ENCODE results near the gene LHX3. TPM values are rescaled to one million over a fixed set of nuclear protein-coding genes. Genes with fewer than 3 reads are reported as not detected.
"Not testable (repeated sequence)": the region's sequence is repeated elsewhere in the genome, so short reads cannot be mapped to it uniquely, and the experiment has no call there.

The LHX3 gene
- total and polyA plus RNA-seq, 3 experiments from 2014 or later: not detected

- H3K36me3 ChIP-seq (ENCODE audit: insufficient read depth, low read length): no peaks in the 10 kb centered on the region
- H3K27me3 Mint-ChIP-seq: no peaks in the 10 kb centered on the region
- CTCF ChIA-PET: no interaction called here
- H3K4me3 Mint-ChIP-seq: no peak overlapping the region
- peaks cover 0 to 20% (median 6%) of the 10 kb centered on the region in 3 donors for H3K36me3 Mint-ChIP-seq
- DNase-seq: no peak
- no peak overlapping the region for H3K4me3 ChIP-seq (ENCODE audit: low read length)
- H3K4me1 Mint-ChIP-seq: peaks cover 18 to 34% (median 27%) of the 10 kb centered on the region in 3 donors
- peaks cover 16% of the 10 kb centered on the region for H3K4me1 ChIP-seq (ENCODE audit: insufficient read depth, low read length)
- POLR2A ChIA-PET: no interaction called here
- H3K9me3 ChIP-seq (ENCODE audit: low read length): no peaks in the 10 kb centered on the region
- no peaks in the 10 kb centered on the region for H3K9me3 Mint-ChIP-seq
- no peak overlapping the region for H3K27ac ChIP-seq (ENCODE audit: low read depth, low read length)
- no peaks in the 10 kb centered on the region for H3K27me3 ChIP-seq (ENCODE audit: insufficient read depth, low read length, poor library complexity, severe bottlenecking)
- H3K27ac Mint-ChIP-seq: no peak overlapping the region
Measured at GRCh38 chr9:136239135-136239982, 34.4 kb upstream of the LHX3 start.

- Histone ChIP-seq H3K4me1 (ENCODE audit: insufficient read depth, low read length) (peaks cover 6% of the 10 kb centered on the region), H3K27ac (ENCODE audit: low read depth, low read length) (no peak overlapping the region), H3K9me3 (ENCODE audit: low read length) (no peaks in the 10 kb centered on the region), H3K36me3 (ENCODE audit: insufficient read depth, low read length) (no peaks in the 10 kb centered on the region), H3K27me3 (ENCODE audit: insufficient read depth, low read length, poor library complexity, severe bottlenecking) (no peaks in the 10 kb centered on the region), H3K4me3 (ENCODE audit: low read length) (no peak overlapping the region)
- DNase-seq: no peak
- peaks cover 17 to 31% (median 20%) of the 10 kb centered on the region in 3 donors for H3K4me1 Mint-ChIP-seq
- POLR2A ChIA-PET: no interaction called here
- peaks cover 0 to 30% (median 8%) of the 10 kb centered on the region in 3 donors for H3K36me3 Mint-ChIP-seq
- H3K27me3 Mint-ChIP-seq: no peaks in the 10 kb centered on the region
- H3K9me3 Mint-ChIP-seq: no peaks in the 10 kb centered on the region
- H3K27ac Mint-ChIP-seq: no peak overlapping the region
- CTCF ChIA-PET: no interaction called here
- H3K4me3 Mint-ChIP-seq: no peak overlapping the region
Measured at GRCh38 chr9:136238342-136238732, 33.4 kb upstream of the LHX3 start.

GRCh38 chr9:136237486-136238341, 32.8 kb upstream of the LHX3 start:
- H3K4me1 Mint-ChIP-seq: peaks cover 12 to 28% (median 15%) of the 10 kb centered on the region in 3 donors
- no peaks in the 10 kb centered on the region for H3K9me3 Mint-ChIP-seq
- H3K27ac Mint-ChIP-seq: no peak overlapping the region
- no peak overlapping the region for H3K4me3 ChIP-seq (ENCODE audit: low read length)
- no peaks in the 10 kb centered on the region for H3K9me3 ChIP-seq (ENCODE audit: low read length)
- no peak overlapping the region for H3K4me3 Mint-ChIP-seq
- H3K27me3 Mint-ChIP-seq: no peaks in the 10 kb centered on the region
- no peak overlapping the region for H3K27ac ChIP-seq (ENCODE audit: low read depth, low read length)
- H3K36me3 Mint-ChIP-seq: peaks cover 0 to 32% (median 9%) of the 10 kb centered on the region in 3 donors
- DNase-seq: no peak
- peaks cover under 1% of the 10 kb centered on the region for H3K4me1 ChIP-seq (ENCODE audit: insufficient read depth, low read length)
- POLR2A ChIA-PET: no interaction called here
- H3K27me3 ChIP-seq (ENCODE audit: insufficient read depth, low read length, poor library complexity, severe bottlenecking): no peaks in the 10 kb centered on the region
- H3K36me3 ChIP-seq (ENCODE audit: insufficient read depth, low read length): no peaks in the 10 kb centered on the region
- CTCF ChIA-PET: no interaction called here

GRCh38 chr9:136236471-136237410, 31.8 kb upstream of the LHX3 start:
- H3K4me3 ChIP-seq (ENCODE audit: low read length); POLR2A ChIA-PET; CTCF ChIA-PET; H3K27ac Mint-ChIP-seq; H3K9me3 ChIP-seq (ENCODE audit: low read length); H3K4me3 Mint-ChIP-seq; DNase-seq; H3K4me1 ChIP-seq (ENCODE audit: insufficient read depth, low read length); H3K9me3 Mint-ChIP-seq; H3K27me3 Mint-ChIP-seq; H3K36me3 ChIP-seq (ENCODE audit: insufficient read depth, low read length); H3K27me3 ChIP-seq (ENCODE audit: insufficient read depth, low read length, poor library complexity, severe bottlenecking); H3K27ac ChIP-seq (ENCODE audit: low read depth, low read length): not testable (repeated sequence)
- peaks cover 0 to 36% (median 9%) of the 10 kb centered on the region in 3 donors for H3K36me3 Mint-ChIP-seq
- peaks cover 11 to 21% (median 16%) of the 10 kb centered on the region in 3 donors for H3K4me1 Mint-ChIP-seq

DNA sequence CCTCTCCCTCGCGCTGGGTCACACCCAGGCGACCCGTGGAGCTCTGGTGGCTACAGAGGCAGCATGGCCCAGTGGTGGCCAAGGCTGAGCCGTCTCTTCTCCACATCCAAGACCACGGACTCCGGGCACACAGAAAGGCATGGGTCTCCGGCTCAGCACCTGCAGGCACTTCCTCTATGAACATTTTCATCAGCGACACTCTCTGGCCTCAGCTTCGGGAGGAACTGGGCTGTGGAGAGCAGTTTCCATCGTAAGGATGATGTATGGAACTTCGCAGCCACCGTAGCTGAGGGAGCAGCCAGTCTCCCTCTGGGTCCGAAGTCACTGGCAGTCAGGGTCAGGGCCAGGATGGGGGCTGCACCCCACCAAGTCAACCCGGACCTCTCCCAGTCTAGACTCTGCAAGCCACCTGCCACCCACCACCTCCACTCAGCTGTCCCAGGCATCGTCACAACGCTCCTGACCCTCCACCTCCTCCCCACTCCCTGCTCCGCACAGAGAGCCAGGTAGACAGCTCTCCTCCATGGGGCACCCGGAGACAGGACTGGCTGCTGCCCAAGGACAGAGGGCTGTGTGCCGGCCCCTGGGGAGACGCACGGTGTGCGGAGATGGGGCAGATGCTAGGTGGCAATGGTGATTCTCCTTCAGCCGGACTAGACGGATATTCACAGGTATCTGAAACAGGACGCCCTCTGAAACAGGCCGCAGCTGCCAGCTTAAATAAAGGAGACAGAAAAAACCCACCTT, 31.0 kb upstream of the LHX3 start:
- no peak overlapping the region for H3K4me3 ChIP-seq (ENCODE audit: low read length)
- H3K9me3 ChIP-seq (ENCODE audit: low read length): no peaks in the 10 kb centered on the region
- CTCF ChIA-PET: no interaction called here
- Mint-ChIP-seq H3K27me3 (no peaks in the 10 kb centered on the region), H3K4me3 (no peak overlapping the region), H3K27ac (no peak overlapping the region), H3K9me3 (no peaks in the 10 kb centered on the region), H3K36me3 (peaks cover 0 to 40% (median 15%) of the 10 kb centered on the region in 3 donors), H3K4me1 (peaks cover 11 to 20% (median 13%) of the 10 kb centered on the region in 3 donors)
- no peaks in the 10 kb centered on the region for H3K27me3 ChIP-seq (ENCODE audit: insufficient read depth, low read length, poor library complexity, severe bottlenecking)
- POLR2A ChIA-PET: no interaction called here
- peaks cover 6% of the 10 kb centered on the region for H3K4me1 ChIP-seq (ENCODE audit: insufficient read depth, low read length)
- H3K27ac ChIP-seq (ENCODE audit: low read depth, low read length): no peak overlapping the region
- H3K36me3 ChIP-seq (ENCODE audit: insufficient read depth, low read length): no peaks in the 10 kb centered on the region
- no peak for DNase-seq

DNA sequence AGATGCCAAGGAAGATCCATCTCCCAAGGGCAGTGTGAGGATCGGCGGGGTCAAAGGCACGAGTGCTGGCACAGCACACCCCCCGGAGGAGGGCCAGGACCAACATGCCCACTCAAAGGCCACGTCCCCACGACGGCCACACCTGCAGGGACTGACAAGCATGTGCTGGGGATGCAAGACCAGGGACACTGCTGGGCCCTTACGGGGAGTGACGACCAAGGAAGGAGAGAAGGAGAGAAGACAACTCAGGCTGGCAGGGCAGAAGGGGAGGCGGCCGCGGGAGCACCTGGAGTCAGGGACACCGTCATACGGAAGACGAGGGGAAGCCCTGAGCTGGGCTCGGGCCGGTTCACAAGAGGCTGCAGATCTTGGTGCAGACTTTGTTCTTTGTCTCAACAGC, 30.2 kb upstream of the LHX3 start:
- H3K4me1 ChIP-seq (ENCODE audit: insufficient read depth, low read length): peaks cover 6% of the 10 kb centered on the region

DNA sequence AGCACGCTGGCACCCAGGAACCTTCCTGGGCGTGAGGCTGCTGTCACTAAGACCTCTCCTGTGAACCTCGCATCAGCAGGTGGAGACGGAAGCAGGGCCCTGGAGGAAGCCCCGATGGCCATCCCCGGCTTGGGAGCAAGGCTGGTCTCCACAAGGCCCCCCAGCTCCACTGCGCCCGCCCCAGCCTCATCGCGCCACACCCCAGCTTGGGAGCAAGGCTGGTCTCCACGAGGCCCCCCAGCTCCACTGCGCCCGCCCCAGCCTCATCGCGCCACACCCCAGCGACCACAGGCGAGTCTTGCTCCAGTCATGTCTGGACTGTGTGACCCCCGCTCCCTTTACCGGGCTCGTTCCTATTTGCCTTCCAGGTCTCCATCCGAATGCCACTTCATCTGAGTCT, 29.7 kb upstream of the LHX3 start:
- H3K9me3 Mint-ChIP-seq: no peaks in the 10 kb centered on the region
- DNase-seq: no peak
- H3K27ac ChIP-seq (ENCODE audit: low read depth, low read length): no peak overlapping the region
- H3K27me3 ChIP-seq (ENCODE audit: insufficient read depth, low read length, poor library complexity, severe bottlenecking): no peaks in the 10 kb centered on the region
- peak overlapping the region in 1 of 8 donors; percentile 82 for H3K27ac Mint-ChIP-seq
- H3K36me3 ChIP-seq (ENCODE audit: insufficient read depth, low read length): no peaks in the 10 kb centered on the region
- ChIA-PET POLR2A (no interaction called here), CTCF (no interaction called here)
- H3K4me3 Mint-ChIP-seq: no peak overlapping the region
- no peaks in the 10 kb centered on the region for H3K9me3 ChIP-seq (ENCODE audit: low read length)
- H3K4me1 Mint-ChIP-seq: peaks cover 11 to 18% (median 13%) of the 10 kb centered on the region in 3 donors
- peaks cover 0 to 2% of the 10 kb centered on the region in 2 donors for H3K27me3 Mint-ChIP-seq
- peaks cover 6% of the 10 kb centered on the region for H3K4me1 ChIP-seq (ENCODE audit: insufficient read depth, low read length)
- H3K4me3 ChIP-seq (ENCODE audit: low read length): no peak overlapping the region
- peaks cover 0 to 40% (median 15%) of the 10 kb centered on the region in 3 donors for H3K36me3 Mint-ChIP-seq

More for the DNA sequence above, 30.2 kb upstream of the LHX3 start:
- DNase-seq: no peak
- ChIA-PET CTCF (no interaction called here), POLR2A (no interaction called here)
- peaks cover 0 to 40% (median 15%) of the 10 kb centered on the region in 3 donors for H3K36me3 Mint-ChIP-seq
- Histone ChIP-seq H3K27me3 (ENCODE audit: insufficient read depth, low read length, poor library complexity, severe bottlenecking) (no peaks in the 10 kb centered on the region), H3K36me3 (ENCODE audit: insufficient read depth, low read length) (no peaks in the 10 kb centered on the region), H3K27ac (ENCODE audit: low read depth, low read length) (no peak overlapping the region), H3K9me3 (ENCODE audit: low read length) (no peaks in the 10 kb centered on the region), H3K4me3 (ENCODE audit: low read length) (no peak overlapping the region)
- no peak overlapping the region for H3K27ac Mint-ChIP-seq
- H3K27me3 Mint-ChIP-seq: no peaks in the 10 kb centered on the region
- H3K4me1 Mint-ChIP-seq: peaks cover 11 to 20% (median 13%) of the 10 kb centered on the region in 3 donors
- H3K9me3 Mint-ChIP-seq: no peaks in the 10 kb centered on the region
- H3K4me3 Mint-ChIP-seq: peak overlapping the region in 1 of 7 donors; percentile 35

All from CD8-positive, alpha-beta memory T cell (primary cell).